T-cell (primary cell): ENCODE results near the gene UBFD1. TPM values are rescaled to one million over a fixed set of nuclear protein-coding genes. Genes with fewer than 3 reads are reported as not detected.

Experiments
- ATAC-seq, 4 experiments: fragments of 200-7000 bp in 3 of 4; fragments of 150-1000 bp in 1 of 4; cut with Tn5 transposase; replicated peaks in 1 of 4; 1 replicate in 3 of 4; 2 replicates in 1 of 4; pipeline ENCODE4 v1.10.0; 2021; ENCODE audit warnings: moderate library complexity in 3 of 4, mild to moderate bottlenecking in 2 of 4, moderate number of reproducible peaks in 1 of 4
- CTCF ChIA-PET, 2 donors: fragments of 300-600 bp; sonication (Branson Sonifier 250); formaldehyde crosslinking; loops; one replicate each; lab custom pipeline; 2022; ENCODE audit warnings: antibody characterized with exemption in 2 of 2; lab: Charles Lee
- POLR2A ChIA-PET, 2 donors: fragments of 300-600 bp; sonication (Branson Sonifier 250); formaldehyde crosslinking; loops; one replicate each; lab custom pipeline; 2022; ENCODE audit warnings: antibody characterized with exemption in 2 of 2; lab: Charles Lee
- DNase-seq, 35 experiments: peaks; one replicate each; pipeline versions ENCODE4 v3.0.0 to v3.0.0-alpha.2; 2013 to 2023
- H3K27ac ChIP-seq: one replicate; pipeline ENCODE4 v1.5.1; 2013; ENCODE audit warnings: low read length
- H3K27me3 ChIP-seq, 2 experiments: replicated peaks in 1 of 2; 1 replicate in 1 of 2; 2 replicates in 1 of 2; pipeline versions ENCODE4 v1.6.1 to v1.7.0; 2013; ENCODE audit warnings: low read length in 1 of 2, mixed read lengths in 1 of 2; ENCODE audit not compliant: control insufficient read depth in 2 of 2, insufficient read depth in 2 of 2; ENCODE audit errors: extremely low read depth in 1 of 2
- H3K36me3 ChIP-seq, 2 donors: 1 replicate in 1 of 2; 2 replicates in 1 of 2; pipeline versions ENCODE4 v1.6.1 to v1.7.0; 2013; ENCODE audit warnings: low read length in 1 of 2; ENCODE audit not compliant: control insufficient read depth in 2 of 2, insufficient read depth in 1 of 2; ENCODE audit errors: extremely low read depth in 1 of 2
- H3K4me1 ChIP-seq, 2 experiments: 1 replicate in 1 of 2; 2 replicates in 1 of 2; pipeline versions ENCODE4 v1.6.1 to v1.7.0; 2013; ENCODE audit warnings: low read length in 2 of 2, mixed read lengths in 1 of 2; ENCODE audit not compliant: insufficient read depth in 2 of 2, control insufficient read depth in 1 of 2; ENCODE audit errors: extremely low read depth in 1 of 2
- H3K4me3 ChIP-seq, 2 donors: 1 replicate in 1 of 2; 2 replicates in 1 of 2; pipeline versions ENCODE4 v1.5.1 to v1.7.0; 2013; ENCODE audit warnings: mild to moderate bottlenecking in 2 of 2, low read length in 1 of 2, moderate library complexity in 1 of 2; ENCODE audit not compliant: control insufficient read depth in 1 of 2; ENCODE audit errors: extremely low read depth in 1 of 2
- H3K9me3 ChIP-seq: 2 replicates; pipeline ENCODE4 v1.7.0; 2013
- H3K27ac Mint-ChIP-seq, 2 donors: one replicate each; pipeline ENCODE4 v1.8.0; 2020 to 2021; ENCODE audit warnings: mild to moderate bottlenecking in 2 of 2, mixed read lengths in 2 of 2
- H3K27me3 Mint-ChIP-seq, 2 donors: one replicate each; pipeline ENCODE4 v1.8.0; 2021 to 2022; ENCODE audit warnings: mixed read lengths in 2 of 2
- H3K36me3 Mint-ChIP-seq: one replicate; pipeline ENCODE4 v1.8.0; 2021; ENCODE audit warnings: mixed read lengths
- H3K4me1 Mint-ChIP-seq, 3 donors: one replicate each; pipeline ENCODE4 v1.8.0; 2020 to 2022; ENCODE audit warnings: mixed read lengths in 3 of 3, mild to moderate bottlenecking in 1 of 3
- H3K4me3 Mint-ChIP-seq, 3 donors: one replicate each; pipeline ENCODE4 v1.8.0; 2020 to 2022; ENCODE audit warnings: mild to moderate bottlenecking in 3 of 3, mixed read lengths in 3 of 3, moderate library complexity in 3 of 3
- H3K9me3 Mint-ChIP-seq, 3 donors: one replicate each; pipeline ENCODE4 v1.8.0; 2020 to 2022; ENCODE audit warnings: mixed read lengths in 3 of 3
- WGBS: methylation state at CpG from one replicate; pipeline ENCODE4 v1.1.5; 2013; ENCODE audit warnings: missing lambda C conversion rate; ENCODE audit not compliant: insufficient coverage; 5-methylcytosine and 5-hydroxymethylcytosine counted together
- total RNA-seq, 35 experiments: library from RNA in 6 of 35; stranded (reverse) in 6 of 35; fragments of 120-200 nt in 1 of 35; gene quantifications; one replicate each; pipeline versions ENCODE4 v1.2.1 to v1.2.4 and lab custom pipeline; 2013 to 2026

Gene UBFD1
- total RNA-seq, 5 donors from 2014 or later (not counting 1 experiment from before 2014, with no cell fraction given), result 43.6 to 49.1 (median 46.3) TPM

DNA sequence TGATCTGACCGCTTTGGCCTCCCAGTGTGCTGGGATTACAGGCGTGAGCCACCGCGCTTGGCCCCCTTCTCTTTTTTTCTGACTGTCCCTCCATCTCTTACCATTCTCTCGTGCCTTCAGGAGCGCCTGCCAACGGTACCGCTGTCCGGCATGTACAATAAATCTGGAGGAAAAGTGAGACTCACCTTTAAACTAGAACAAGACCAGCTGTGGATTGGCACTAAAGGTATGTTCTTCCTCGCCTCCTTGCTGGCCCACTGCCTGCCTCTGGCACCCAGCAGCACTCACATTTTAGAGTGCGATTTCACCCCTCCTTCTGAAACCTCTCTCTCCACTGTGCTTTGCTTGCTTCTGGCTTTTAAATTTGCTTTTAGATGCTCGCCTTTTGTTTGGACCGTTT lies 5.0 kb downstream of the UBFD1 start:
- WGBS, result 99% methylated on average over 8 of the region's 13 CpGs
- Histone ChIP-seq H3K27me3 (no peaks in the 10 kb centered on the region), H3K4me3 (no peak overlapping the region), H3K36me3 (peaks cover 9 to 73% of the 10 kb centered on the region in 2 donors), H3K4me1 (peaks cover 6 to 12% of the 10 kb centered on the region in 2 experiments), H3K9me3 (no peaks in the 10 kb centered on the region), H3K27ac (no peak overlapping the region)
- Mint-ChIP-seq H3K4me3 (no peak overlapping the region), H3K27me3 (no peaks in the 10 kb centered on the region), H3K36me3 (peaks cover 53% of the 10 kb centered on the region), H3K4me1 (peaks cover 26 to 30% (median 29%) of the 10 kb centered on the region in 3 donors), H3K9me3 (no peaks in the 10 kb centered on the region), H3K27ac (no peak overlapping the region)
- no peak for ATAC-seq
- ChIA-PET CTCF (no interaction called here), POLR2A (interaction anchor here in 1 of 2 donors (0.6 kb wide), 1 partner anchor 28 kb away, joined by 3 read pairs; no protein-coding TSS in a partner anchor)
- no peak for DNase-seq

DNA sequence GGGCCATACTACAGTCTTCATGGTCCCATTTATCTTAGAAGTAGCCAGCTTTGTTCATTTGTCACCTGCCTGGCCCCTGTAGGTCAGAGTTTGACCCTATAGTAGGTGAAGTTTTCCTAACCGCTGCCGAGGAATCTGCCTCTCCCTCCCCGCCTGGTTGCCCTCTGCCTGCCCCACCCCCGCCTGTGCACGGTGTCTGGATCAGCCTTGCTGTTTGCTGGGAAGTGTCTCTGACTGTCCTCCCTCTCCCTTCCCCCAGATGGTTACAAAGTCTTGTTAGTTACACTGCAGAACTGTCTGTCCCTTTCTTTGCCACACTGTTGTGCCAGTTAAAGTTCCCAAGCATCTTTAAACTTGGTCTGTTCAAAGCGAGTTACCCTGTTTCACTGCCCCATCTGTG lies 5.7 kb downstream of the UBFD1 start:
- Mint-ChIP-seq H3K27me3 (no peaks in the 10 kb centered on the region), H3K9me3 (no peaks in the 10 kb centered on the region), H3K4me1 (peaks cover 25 to 29% (median 28%) of the 10 kb centered on the region in 3 donors), H3K36me3 (peaks cover 53% of the 10 kb centered on the region), H3K4me3 (no peak overlapping the region), H3K27ac (no peak overlapping the region)
- no peak for ATAC-seq
- POLR2A ChIA-PET, result no interaction called here
- 89% methylated on average over 3 of the region's 6 CpGs for WGBS
- H3K4me1 ChIP-seq, result peaks cover 5 to 9% of the 10 kb centered on the region in 2 experiments
- H3K27ac ChIP-seq, result no peak overlapping the region
- DNase-seq, result no peak
- H3K4me3 ChIP-seq, result no peak overlapping the region
- H3K27me3 ChIP-seq, result no peaks in the 10 kb centered on the region
- CTCF ChIA-PET, result no interaction called here
- H3K9me3 ChIP-seq, result no peaks in the 10 kb centered on the region
- H3K36me3 ChIP-seq, result peaks cover 9 to 80% of the 10 kb centered on the region in 2 donors

DNA sequence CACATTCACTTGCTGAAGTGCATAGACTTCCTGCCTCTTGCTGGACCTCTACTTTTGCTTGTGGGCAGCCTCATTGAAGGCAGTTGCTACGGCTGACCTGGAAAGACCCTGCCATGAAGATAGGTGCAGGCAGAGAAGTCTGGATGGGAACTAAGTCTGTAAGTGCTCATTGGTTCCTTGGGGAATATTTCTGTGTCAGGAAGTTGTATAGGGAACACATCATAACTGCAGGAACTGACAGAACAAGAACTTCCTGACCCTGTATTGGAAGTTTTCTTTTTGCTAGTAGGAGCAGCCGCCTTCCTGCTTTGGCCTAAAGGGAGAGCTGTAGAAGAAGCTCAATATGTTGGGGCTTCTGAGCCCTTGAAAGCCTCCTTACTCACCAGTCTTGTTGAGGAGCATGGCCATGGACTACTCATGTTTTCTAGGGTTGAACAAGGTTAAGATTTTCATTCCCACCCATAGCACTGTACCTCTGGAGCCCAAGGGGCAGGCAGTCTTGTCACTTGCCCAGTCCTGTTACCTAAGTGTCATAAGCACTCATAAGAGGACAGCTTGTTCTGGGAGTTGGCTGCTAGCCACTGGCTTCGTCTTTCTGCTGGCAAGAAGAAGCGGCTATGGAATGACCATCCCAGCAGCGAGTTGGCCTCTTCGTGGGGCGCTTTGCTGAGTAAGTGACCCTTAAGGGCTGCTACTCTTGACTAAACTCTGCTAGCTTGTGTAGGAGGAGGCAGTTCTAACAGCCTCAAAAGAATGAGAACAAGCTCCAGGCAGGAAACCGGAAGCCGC lies 7.2 kb downstream of the UBFD1 start:
- Mint-ChIP-seq H3K4me3 (no peak overlapping the region), H3K36me3 (peaks cover 53% of the 10 kb centered on the region), H3K27me3 (no peaks in the 10 kb centered on the region), H3K4me1 (peaks cover 9 to 13% (median 13%) of the 10 kb centered on the region in 3 donors), H3K9me3 (no peaks in the 10 kb centered on the region), H3K27ac (no peak overlapping the region)
- Histone ChIP-seq H3K36me3 (peaks cover 9 to 89% of the 10 kb centered on the region in 2 donors), H3K9me3 (no peaks in the 10 kb centered on the region), H3K27me3 (no peaks in the 10 kb centered on the region), H3K27ac (no peak overlapping the region), H3K4me3 (no peak overlapping the region), H3K4me1 (no peaks in the 10 kb centered on the region)
- ChIA-PET POLR2A (no interaction called here), CTCF (no interaction called here)
- ATAC-seq (no peak), DNase-seq (no peak)
- WGBS, result 97% methylated on average over 8 of the region's 9 CpGs

DNA sequence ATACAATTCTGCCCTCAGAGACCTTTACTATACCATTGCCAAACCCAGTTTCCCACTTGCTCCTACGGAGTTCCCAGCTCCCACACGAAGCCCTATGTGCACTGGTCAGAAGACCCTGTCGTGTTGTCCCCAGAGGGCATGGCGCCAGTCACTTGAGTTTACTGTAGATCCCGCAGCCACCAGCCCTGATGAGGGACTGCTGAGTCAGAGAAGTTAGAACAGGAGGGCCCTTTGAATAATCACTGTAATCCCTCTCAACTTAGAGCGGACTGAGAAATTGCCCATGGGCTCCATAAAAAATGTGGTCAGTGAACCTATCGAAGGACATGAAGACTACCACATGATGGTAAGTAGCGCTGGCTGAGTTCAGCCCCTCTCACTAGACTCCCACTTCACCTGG lies 9.2 kb downstream of the UBFD1 start:
- no peaks in the 10 kb centered on the region for H3K27me3 ChIP-seq
- DNase-seq (no peak), ATAC-seq (no peak)
- H3K27me3 Mint-ChIP-seq, result no peaks in the 10 kb centered on the region
- H3K4me1 ChIP-seq, result no peaks in the 10 kb centered on the region
- no peaks in the 10 kb centered on the region for H3K9me3 Mint-ChIP-seq
- H3K4me3 Mint-ChIP-seq, result no peak overlapping the region
- H3K36me3 ChIP-seq, result peaks cover 12 to 87% of the 10 kb centered on the region in 2 donors
- H3K9me3 ChIP-seq, result no peaks in the 10 kb centered on the region
- peaks cover 2 to 9% (median 6%) of the 10 kb centered on the region in 3 donors for H3K4me1 Mint-ChIP-seq
- H3K36me3 Mint-ChIP-seq, result peaks cover 61% of the 10 kb centered on the region
- no peak overlapping the region for H3K27ac Mint-ChIP-seq
- CTCF ChIA-PET, result interaction anchor here in 1 of 2 donors (0.6 kb wide), 1 partner anchor 73 kb away, joined by 3 read pairs; no protein-coding TSS in a partner anchor
- H3K4me3 ChIP-seq, result no peak overlapping the region
- POLR2A ChIA-PET, result no interaction called here
- WGBS, result 100% methylated on average over 5 of the region's 8 CpGs
- H3K27ac ChIP-seq, result no peak overlapping the region

DNA sequence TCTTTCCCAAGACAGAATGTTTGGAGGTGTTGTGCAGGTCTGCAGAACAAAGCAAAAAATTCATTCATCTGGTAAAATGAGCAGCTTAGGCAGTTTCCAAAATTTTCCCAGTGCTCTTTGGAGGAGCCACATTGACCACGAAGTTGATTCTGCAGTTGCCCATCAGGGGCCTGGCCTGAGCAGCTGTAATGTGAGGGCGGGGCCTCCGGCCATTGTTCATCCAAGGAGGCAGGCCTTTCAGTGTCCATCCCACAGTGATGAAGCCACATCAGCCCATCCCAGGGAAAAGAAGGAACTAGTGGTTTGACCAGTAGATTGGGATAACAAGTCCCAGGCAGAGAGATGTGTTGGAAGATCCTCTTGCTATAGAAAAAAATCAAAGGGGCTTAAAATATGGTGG lies 10.1 kb downstream of the UBFD1 start:
- Mint-ChIP-seq H3K36me3 (peaks cover 61% of the 10 kb centered on the region), H3K27me3 (no peaks in the 10 kb centered on the region), H3K4me3 (no peak overlapping the region), H3K4me1 (peaks cover 2 to 9% (median 6%) of the 10 kb centered on the region in 3 donors), H3K27ac (no peak overlapping the region), H3K9me3 (no peaks in the 10 kb centered on the region)
- ATAC-seq (no peak), DNase-seq (no peak)
- H3K27ac ChIP-seq, result no peak overlapping the region
- no peaks in the 10 kb centered on the region for H3K9me3 ChIP-seq
- CTCF ChIA-PET, result no interaction called here
- H3K36me3 ChIP-seq, result peaks cover 11 to 86% of the 10 kb centered on the region in 2 donors
- POLR2A ChIA-PET, result interaction anchor here in 1 of 2 donors (0.7 kb wide), 1 partner anchor 30 kb away, joined by 7 read pairs; no protein-coding TSS in a partner anchor
- 100% methylated on average over 3 of the region's 3 CpGs for WGBS
- no peaks in the 10 kb centered on the region for H3K4me1 ChIP-seq
- no peak overlapping the region for H3K4me3 ChIP-seq
- no peaks in the 10 kb centered on the region for H3K27me3 ChIP-seq

DNA sequence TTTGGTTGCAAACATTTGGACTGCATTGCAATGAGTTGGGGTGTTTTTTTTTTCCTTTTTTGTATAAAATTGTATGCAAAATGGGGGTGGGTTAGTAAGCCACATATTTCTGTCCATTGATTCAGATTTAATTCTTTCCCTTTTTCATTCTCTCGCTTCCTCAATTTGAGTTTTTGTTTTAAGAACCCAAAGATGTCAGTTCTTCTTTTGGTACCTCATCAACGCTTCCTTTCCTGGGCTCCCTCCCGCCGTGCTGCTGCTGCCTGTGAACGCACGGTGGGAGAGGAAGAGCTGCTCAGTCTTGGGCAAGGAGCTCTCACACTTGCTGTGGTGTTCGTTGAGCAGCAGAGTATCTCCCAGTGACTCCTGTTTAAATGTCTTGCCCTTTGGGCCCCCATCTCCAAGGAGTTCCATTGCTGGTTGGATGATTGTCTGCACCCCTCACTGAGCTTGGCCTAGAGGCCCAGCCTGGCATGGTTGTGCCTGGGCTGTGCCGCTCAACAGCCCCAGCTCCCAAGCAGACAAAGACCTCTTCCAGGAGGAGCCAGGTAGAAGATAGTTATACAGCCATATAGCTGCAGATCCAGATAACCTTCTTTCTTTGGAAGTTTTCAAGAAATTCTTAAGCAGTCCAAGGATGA lies 13.6 kb downstream of the UBFD1 start:
- Histone ChIP-seq H3K9me3 (no peaks in the 10 kb centered on the region), H3K27me3 (no peaks in the 10 kb centered on the region), H3K36me3 (peaks cover 8 to 62% of the 10 kb centered on the region in 2 donors), H3K27ac (no peak overlapping the region), H3K4me1 (no peaks in the 10 kb centered on the region), H3K4me3 (no peak overlapping the region)
- peak overlapping the region in 1 of 2 donors; percentile 48 for H3K27ac Mint-ChIP-seq
- no peaks in the 10 kb centered on the region for H3K9me3 Mint-ChIP-seq
- no peak overlapping the region for H3K4me3 Mint-ChIP-seq
- H3K4me1 Mint-ChIP-seq, result peaks cover 0 to 3% (median 0%) of the 10 kb centered on the region in 3 donors
- H3K27me3 Mint-ChIP-seq, result no peaks in the 10 kb centered on the region
- 91% methylated on average over 7 of the region's 8 CpGs for WGBS
- H3K36me3 Mint-ChIP-seq, result peaks cover 35% of the 10 kb centered on the region
- CTCF ChIA-PET, result no interaction called here
- POLR2A ChIA-PET, result interaction anchor here in 1 of 2 donors (0.6 kb wide), 2 partner anchors 71 to 78 kb away, joined by 3 read pairs; no protein-coding TSS in a partner anchor
- peak in 1 of 35 experiments; percentile 17 for DNase-seq
- ATAC-seq, result no peak
